Activated CD8-positive, alpha-beta memory T cell treated with anti-CD3 and anti-CD28 coated beads for 1 hour (primary cell): Measurements from ENCODE around the gene FAR1.
A peak's percentile ranks its signal among the peaks of the same experiment; 100 is the strongest.

Experiments
- DNase-seq, 2 donors: peaks; one replicate each; pipeline ENCODE4 v3.0.0-alpha.2; 2020; ENCODE audit warnings: low read depth in 1 of 2; ENCODE audit errors: extremely low read depth in 1 of 2

FAR1 gene

GRCh38 chr11:13775471-13775870 lies 107.0 kb downstream of the FAR1 start:
- DNase-seq = no peak

- DNase-seq = peak; percentile 1 to 41
Observed at GRCh38 chr11:13776134-13776815, 107.8 kb downstream of the FAR1 start.

- no peak for DNase-seq
Observed at GRCh38 chr11:13777341-13777985, 109.0 kb downstream of the FAR1 start.

GRCh38 chr11:13778345-13778744 lies 109.9 kb downstream of the FAR1 start:
- no peak for DNase-seq

GRCh38 chr11:13781153-13781552 lies 112.7 kb downstream of the FAR1 start:
- DNase-seq = no peak
